ENCODE data around the gene ICA1. TPM values are rescaled to one million over a fixed set of nuclear protein-coding genes. Genes with fewer than 3 reads are reported as not detected.

Gene ICA1
- total RNA-seq, 4 donors from 2014 or later = 1.6 to 20.9 (median 4.0) TPM

DNA sequence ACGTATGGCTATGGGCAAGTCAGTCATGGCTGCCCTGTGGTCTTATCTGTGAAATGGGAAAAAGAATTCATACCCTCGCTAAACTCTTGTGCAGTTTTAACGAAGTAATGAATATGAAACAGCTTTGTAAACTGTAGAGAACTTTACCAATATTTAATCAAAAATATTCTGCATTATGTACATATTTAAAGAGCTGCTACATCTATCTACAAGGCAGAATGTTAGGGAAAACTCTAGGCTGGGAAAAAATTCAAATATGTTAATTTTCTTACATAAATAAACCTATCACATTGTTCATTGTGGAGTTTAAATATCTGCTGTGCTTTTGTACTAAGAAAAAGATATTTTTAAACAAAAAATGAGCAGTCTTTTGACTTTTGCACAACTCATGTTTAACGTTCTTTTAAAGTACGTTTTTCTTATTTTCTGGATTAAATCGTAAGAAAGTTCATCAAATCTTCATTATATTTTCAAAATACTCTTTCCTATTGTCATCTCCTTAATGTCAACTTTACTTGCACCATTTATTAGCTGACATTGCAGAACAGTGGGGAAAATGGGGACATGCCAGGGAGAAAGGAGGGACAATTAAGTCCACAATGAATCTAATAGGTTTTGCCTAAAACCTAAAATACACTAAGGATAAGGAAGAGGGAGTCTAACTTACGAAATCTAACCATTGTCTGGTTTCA is 57.5 kb downstream of the ICA1 start:
- H3K36me3 ChIP-seq = no peaks in the 10 kb centered on the region
- H3K27ac ChIP-seq = no peak overlapping the region
- DNase-seq = no peak
- peaks cover 0 to 5% of the 10 kb centered on the region in 2 donors for H3K4me1 ChIP-seq
- TF ChIP-seq CTCF (IDR thresholded peaks at IDR 0.05 in 4 of 5, conservative IDR thresholded peaks at IDR 0.05 in 1 of 5) = no peak
- no peak for TF ChIP-seq POLR2A (IDR thresholded peaks at IDR 0.05)
- no peak for ATAC-seq
- intact Hi-C loops (cut with DNase I; ENCODE audit: low total_unique reads) (no loop called here), in situ Hi-C loops (cut with MboI; ENCODE audit: low sequenced_read_pairs in 4 of 4) (loop anchor here in 2 of 4 donors (25.0 kb wide), 3 partner anchors 442 to 767 kb away; no protein-coding TSS in a partner anchor)
- H3K4me3 ChIP-seq = no peak overlapping the region
- H3K27me3 ChIP-seq = no peaks in the 10 kb centered on the region
- H3K9me3 ChIP-seq = no peaks in the 10 kb centered on the region

DNA sequence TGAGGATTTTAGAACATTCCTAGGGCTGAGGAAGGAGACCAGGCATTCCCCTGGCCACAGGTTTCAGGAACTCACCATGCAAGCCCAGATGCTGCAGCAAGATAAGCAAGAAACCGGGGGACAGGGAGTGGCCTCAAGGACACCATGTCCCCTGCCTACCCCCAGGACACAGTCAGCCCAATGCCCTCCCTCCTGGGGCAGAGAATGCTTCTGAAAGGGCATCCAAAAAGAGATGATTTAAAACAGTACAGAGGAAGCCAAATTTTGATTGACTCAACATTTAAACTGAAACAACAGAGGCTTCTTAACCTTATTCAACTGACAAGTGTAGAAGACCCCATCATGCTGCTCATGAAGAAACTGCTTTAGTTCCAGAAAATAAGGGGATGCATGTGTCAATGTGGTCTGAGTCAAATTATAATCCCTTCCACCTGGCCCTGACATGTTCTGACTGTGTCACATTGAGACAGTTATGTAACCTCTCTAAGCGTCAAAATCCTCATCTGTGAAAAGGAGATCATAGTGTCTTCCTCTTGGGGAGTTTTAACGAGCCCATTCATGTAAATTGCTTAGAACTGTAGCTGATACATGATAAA is 60.0 kb downstream of the ICA1 start:
- H3K9me3 ChIP-seq = no peaks in the 10 kb centered on the region
- TF ChIP-seq CTCF (IDR thresholded peaks at IDR 0.05 in 4 of 5, conservative IDR thresholded peaks at IDR 0.05 in 1 of 5) (no peak), POLR2A (IDR thresholded peaks at IDR 0.05) (no peak)
- peak; percentile 33 to 44 for ATAC-seq
- peaks cover 0 to 5% of the 10 kb centered on the region in 2 donors for H3K4me1 ChIP-seq
- peak overlapping the region in 2 of 4 donors; percentile 35 to 44 for H3K27ac ChIP-seq
- in situ Hi-C loops (cut with MboI; ENCODE audit: low sequenced_read_pairs in 4 of 4) (loop anchor here in 2 of 4 donors (25.0 kb wide), 3 partner anchors 440 to 765 kb away; no protein-coding TSS in a partner anchor), intact Hi-C loops (cut with DNase I; ENCODE audit: low total_unique reads) (no loop called here)
- no peaks in the 10 kb centered on the region for H3K27me3 ChIP-seq
- DNase-seq = no peak
- no peaks in the 10 kb centered on the region for H3K36me3 ChIP-seq
- no peak overlapping the region for H3K4me3 ChIP-seq

DNA sequence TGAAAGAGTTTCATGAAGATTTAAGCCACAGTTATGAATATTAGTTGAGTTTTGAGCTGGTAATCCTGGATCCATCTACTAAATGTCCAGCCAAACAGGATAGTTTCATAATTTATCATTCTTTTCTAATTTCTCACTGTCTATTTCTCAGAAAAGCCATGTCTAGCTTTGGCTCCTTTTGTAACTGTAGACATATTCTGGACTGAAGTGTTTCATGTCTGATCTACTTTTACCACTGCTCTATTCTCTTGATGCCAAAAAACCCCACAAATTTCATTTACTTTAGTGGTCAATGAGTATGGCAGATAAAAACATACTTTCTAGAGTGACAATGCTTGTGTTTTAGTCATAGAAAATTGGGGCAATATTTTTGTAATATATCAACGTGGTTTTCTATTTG is 61.2 kb downstream of the ICA1 start:
- Histone ChIP-seq H3K9me3 (no peaks in the 10 kb centered on the region), H3K4me3 (no peak overlapping the region), H3K4me1 (peaks cover 0 to 5% of the 10 kb centered on the region in 2 donors), H3K36me3 (no peaks in the 10 kb centered on the region), H3K27me3 (no peaks in the 10 kb centered on the region), H3K27ac (peak overlapping the region in 2 of 4 donors; percentile 6 to 44)
- in situ Hi-C loops (cut with MboI; ENCODE audit: low sequenced_read_pairs in 4 of 4) = loop anchor here in 2 of 4 donors (25.0 kb wide), 3 partner anchors 438 to 763 kb away; no protein-coding TSS in a partner anchor
- DNase-seq (no peak), ATAC-seq (no peak)
- TF ChIP-seq CTCF (IDR thresholded peaks at IDR 0.05 in 4 of 5, conservative IDR thresholded peaks at IDR 0.05 in 1 of 5) (no peak), POLR2A (IDR thresholded peaks at IDR 0.05) (no peak)
- intact Hi-C loops (cut with DNase I; ENCODE audit: low total_unique reads) = no loop called here

DNA sequence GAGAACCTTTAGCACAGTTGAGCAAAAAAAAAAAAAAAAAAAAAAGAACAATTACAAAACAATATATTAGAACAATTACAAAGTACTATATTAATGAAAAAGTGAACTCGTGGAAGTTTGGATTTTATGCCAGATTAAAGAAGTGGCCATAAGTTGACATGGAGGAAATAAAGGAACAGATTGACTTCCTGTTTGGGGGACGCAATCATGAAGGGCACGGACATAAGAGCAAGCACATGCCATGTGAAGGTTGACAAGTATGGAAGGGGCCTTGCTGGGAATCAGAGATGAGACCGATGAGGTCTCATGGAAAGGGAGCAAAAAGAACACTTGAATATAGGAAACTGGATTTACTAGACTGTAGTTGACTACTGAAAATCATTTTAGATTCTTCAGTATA is 61.7 kb downstream of the ICA1 start:
- ATAC-seq = no peak
- Histone ChIP-seq H3K27ac (peak overlapping the region in 1 of 4 donors; percentile 44), H3K4me1 (peaks cover 0 to 5% of the 10 kb centered on the region in 2 donors), H3K27me3 (no peaks in the 10 kb centered on the region), H3K36me3 (no peaks in the 10 kb centered on the region), H3K4me3 (no peak overlapping the region), H3K9me3 (no peaks in the 10 kb centered on the region)
- in situ Hi-C loops (cut with MboI; ENCODE audit: low sequenced_read_pairs in 4 of 4) (loop anchor here in 2 of 4 donors (25.0 kb wide), 3 partner anchors 438 to 763 kb away; no protein-coding TSS in a partner anchor), intact Hi-C loops (cut with DNase I; ENCODE audit: low total_unique reads) (no loop called here)
- no peak for DNase-seq
- TF ChIP-seq CTCF (IDR thresholded peaks at IDR 0.05 in 4 of 5, conservative IDR thresholded peaks at IDR 0.05 in 1 of 5) = no peak
- TF ChIP-seq POLR2A (IDR thresholded peaks at IDR 0.05) = no peak

Measured in gastrocnemius medialis (tissue), 4 donors.